GM12892 (cell line): ENCODE data around the gene DLX3.

Source experiments
- POLR2A ChIP-seq: IDR thresholded peaks from 2 replicates; pipeline ENCODE4 v1.6.1; 2011; ENCODE audit warnings: low read depth, low read length, control low read depth
- TAF1 ChIP-seq: IDR thresholded peaks from 2 replicates; pipeline ENCODE4 v1.6.1; 2011; ENCODE audit warnings: low read depth, mild to moderate bottlenecking, control low read depth, low read length, borderline replicate concordance

DNA sequence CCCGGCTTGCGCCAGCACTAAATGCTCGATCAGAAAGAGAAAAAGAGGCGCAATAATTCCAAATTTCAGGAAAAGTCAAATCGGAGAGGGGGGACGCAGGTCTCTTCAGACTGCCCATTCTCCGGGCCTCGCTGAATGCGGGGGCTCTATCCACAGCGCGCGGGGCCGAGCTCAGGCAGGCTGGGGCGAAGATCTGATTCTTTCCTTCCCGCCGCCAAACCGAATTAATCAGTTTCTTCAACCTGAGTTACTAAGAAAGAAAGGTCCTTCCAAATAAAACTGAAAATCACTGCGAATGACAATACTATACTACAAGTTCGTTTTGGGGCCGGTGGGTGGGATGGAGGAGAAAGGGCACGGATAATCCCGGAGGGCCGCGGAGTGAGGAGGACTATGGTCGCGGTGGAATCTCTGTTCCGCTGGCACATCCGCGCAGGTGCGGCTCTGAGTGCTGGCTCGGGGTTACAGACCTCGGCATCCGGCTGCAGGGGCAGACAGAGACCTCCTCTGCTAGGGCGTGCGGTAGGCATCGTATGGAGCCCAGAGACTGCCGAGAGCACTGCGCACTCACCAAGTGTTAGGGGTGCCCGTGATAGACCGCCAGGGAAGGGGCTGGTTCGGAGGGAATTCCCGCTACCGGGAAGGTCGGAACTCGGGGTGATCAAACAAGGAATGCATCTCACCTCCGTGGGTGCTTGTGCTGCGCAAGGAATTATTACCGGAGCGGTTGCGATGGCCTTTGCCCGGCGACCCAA lies 30.1 kb downstream of the DLX3 start:
- no peak for TF ChIP-seq POLR2A
- no peak for TF ChIP-seq TAF1
